Measurements from ENCODE around the gene TOR1B.

Gene TOR1B

GRCh38 chr9:129840034-129840433, 37.0 kb downstream of the TOR1B start:
- no peak for DNase-seq (ENCODE audit: low read depth)
- no peak overlapping the region for H3K4me3 ChIP-seq (ENCODE audit: low read depth, low read length)
- no peak for TF ChIP-seq CTCF (IDR thresholded peaks at IDR 0.05; ENCODE audit: control insufficient read depth, extremely low read depth, insufficient read depth)

GRCh38 chr9:129841071-129841470, 38.1 kb downstream of the TOR1B start:
- no peak overlapping the region for H3K4me3 ChIP-seq (ENCODE audit: low read depth, low read length)
- no peak for TF ChIP-seq CTCF (IDR thresholded peaks at IDR 0.05; ENCODE audit: control insufficient read depth, extremely low read depth, insufficient read depth)
- no peak for DNase-seq (ENCODE audit: low read depth)

GRCh38 chr9:129845373-129845772, 42.4 kb downstream of the TOR1B start:
- DNase-seq (ENCODE audit: low read depth), result no peak
- no peak for TF ChIP-seq CTCF (IDR thresholded peaks at IDR 0.05; ENCODE audit: control insufficient read depth, extremely low read depth, insufficient read depth)
- H3K4me3 ChIP-seq (ENCODE audit: low read depth, low read length), result no peak overlapping the region

GRCh38 chr9:129848712-129849441, 45.9 kb downstream of the TOR1B start:
- no peak for TF ChIP-seq CTCF (IDR thresholded peaks at IDR 0.05; ENCODE audit: control insufficient read depth, extremely low read depth, insufficient read depth)
- no peak overlapping the region for H3K4me3 ChIP-seq (ENCODE audit: low read depth, low read length)
- no peak for DNase-seq (ENCODE audit: low read depth)

- H3K4me3 ChIP-seq (ENCODE audit: low read depth, low read length), result no peak overlapping the region
- no peak for TF ChIP-seq CTCF (IDR thresholded peaks at IDR 0.05; ENCODE audit: control insufficient read depth, extremely low read depth, insufficient read depth)
- DNase-seq (ENCODE audit: low read depth), result no peak
These were observed 46.9 kb downstream of the TOR1B start for GRCh38 chr9:129849901-129850300.

- no peak for TF ChIP-seq CTCF (IDR thresholded peaks at IDR 0.05; ENCODE audit: control insufficient read depth, extremely low read depth, insufficient read depth)
- no peak for DNase-seq (ENCODE audit: low read depth)
- no peak overlapping the region for H3K4me3 ChIP-seq (ENCODE audit: low read depth, low read length)
These were observed 48.0 kb downstream of the TOR1B start for GRCh38 chr9:129850821-129851550.

Measured in LNCaP clone FGC (cell line).